PC-3 (cell line): ENCODE measurements around the gene SLC25A39.

ENCODE experiments used
- CTCF ChIP-seq: fragments of 300-600 bp; sonication (generic); conservative IDR thresholded peaks from 2 replicates; pipeline ENCODE4 v1.5.1; 2017; ENCODE audit warnings: antibody characterized with exemption, low read depth, mild to moderate bottlenecking, low read length
- EZH2 ChIP-seq: fragments of 300-600 bp; sonication (generic); IDR thresholded peaks from one replicate; pipeline ENCODE4 v1.6.1; 2017; ENCODE audit warnings: antibody characterized with exemption, mild to moderate bottlenecking, low read length; ENCODE audit not compliant: unreplicated experiment

- TF ChIP-seq CTCF (no peak), EZH2 (no peak)
Measured at GRCh38 chr17:44351961-44352827, 27.6 kb upstream of the SLC25A39 start.
